DOHH2 (cell line): ENCODE data around the gene NCKAP5.

ENCODE experiments used
- CTCF ChIP-seq: fragments of 200-600 bp; sonication (generic); IDR thresholded peaks from one replicate; pipeline ENCODE4 v1.5.1; 2014; ENCODE audit warnings: antibody characterized with exemption, mild to moderate bottlenecking, low read depth, low read length; ENCODE audit not compliant: poor library complexity, severe bottlenecking
- EZH2phosphoT487 ChIP-seq: fragments of 200-600 bp; sonication (generic); IDR thresholded peaks from 2 replicates; pipeline ENCODE4 v1.6.1; 2017; ENCODE audit warnings: borderline replicate concordance, mild to moderate bottlenecking, antibody characterized with exemption, low read length, moderate library complexity, mixed read lengths

- TF ChIP-seq CTCF (no peak), EZH2phosphoT487 (no peak)
Observed at GRCh38 chr2:132664096-132664495, 904.2 kb downstream of the NCKAP5 start.
